Peyer's patch (tissue), 4 donors: ENCODE measurements around the gene SRM. TPM values are rescaled to one million over a fixed set of nuclear protein-coding genes. Genes with fewer than 3 reads are reported as not detected.

Experiments used
- DNase-seq, 3 donors: peaks; one replicate each; pipeline ENCODE4 v3.0.0-alpha.2; 2017 to 2019
- H3K27ac ChIP-seq, 4 donors: fragments of 200-600 bp; sonication (generic); one replicate each; pipeline ENCODE4 v1.5.1; 2016 to 2019
- H3K27me3 ChIP-seq, 2 donors: fragments of 200-600 bp; sonication (generic); one replicate each; pipeline ENCODE4 v1.5.1; 2019
- H3K36me3 ChIP-seq, 3 donors: fragments of 200-600 bp; sonication (generic); one replicate each; pipeline ENCODE4 v1.5.1; 2016 to 2019
- H3K4me1 ChIP-seq, 4 donors: fragments of 200-600 bp; sonication (generic); one replicate each; pipeline ENCODE4 v1.5.1; 2016 to 2019
- H3K4me3 ChIP-seq, 4 donors: fragments of 200-600 bp; sonication (generic); 1 replicate in 3 of 4; 2 replicates in 1 of 4; pipeline ENCODE4 v1.5.1; 2016 to 2019; ENCODE audit warnings: mild to moderate bottlenecking in 1 of 4
- H3K9me3 ChIP-seq, 4 donors: fragments of 200-600 bp; sonication (generic); one replicate each; pipeline ENCODE4 v1.5.1; 2016 to 2019; ENCODE audit warnings: mild to moderate bottlenecking in 1 of 4
- CTCF ChIP-seq, 6 experiments: fragments of 450-650 bp in 4 of 6; fragments of 200-600 bp in 2 of 6; sonication (generic) in 1 of 6; IDR thresholded peaks; one replicate each; pipeline ENCODE4 v1.5.1; 2017 to 2019; ENCODE audit warnings: antibody characterized with exemption in 6 of 6, mild to moderate bottlenecking in 3 of 6, moderate library complexity in 1 of 6
- POLR2A ChIP-seq, 2 donors: fragments of 450-650 bp; IDR thresholded peaks; one replicate each; pipeline ENCODE4 v1.5.1; 2017; ENCODE audit warnings: antibody characterized with exemption in 2 of 2, mild to moderate bottlenecking in 2 of 2, moderate library complexity in 2 of 2
- total RNA-seq, 4 donors: library from RNA; depleted of rRNA; stranded (reverse); fragments of >200 nt; gene quantifications; one replicate each; pipeline ENCODE4 v1.1.0, GENCODE V29; 2016

The SRM gene
- total RNA-seq, 4 donors from 2014 or later: 9.3 to 38.6 (median 19.8) TPM

DNA sequence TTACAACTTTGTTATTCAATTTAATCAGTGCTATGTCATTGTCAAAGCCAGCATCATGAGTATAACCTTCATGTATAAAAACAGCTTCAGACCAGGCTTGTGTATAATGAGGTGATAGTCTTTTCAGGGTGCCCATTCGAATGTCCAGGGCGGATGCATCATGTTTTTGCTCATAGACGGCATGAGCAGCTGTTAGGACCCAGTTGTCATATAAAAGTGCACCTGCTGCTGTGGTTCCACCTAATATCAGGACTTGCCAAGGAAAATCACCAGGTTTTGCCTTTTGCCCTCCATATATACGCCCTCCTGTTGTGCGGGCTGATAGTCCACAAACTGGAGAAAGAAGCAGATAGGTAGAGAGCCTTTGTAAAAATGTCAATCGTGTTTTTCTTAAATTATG, 32.5 kb downstream of the SRM start:
- peaks cover 0 to 57% (median 0%) of the 10 kb centered on the region in 3 donors for H3K36me3 ChIP-seq
- no peak overlapping the region for H3K27ac ChIP-seq
- TF ChIP-seq POLR2A (IDR thresholded peaks at IDR 0.05) (no peak), CTCF (IDR thresholded peaks at IDR 0.05) (no peak)
- H3K9me3 ChIP-seq: no peaks in the 10 kb centered on the region
- no peak overlapping the region for H3K4me3 ChIP-seq
- no peaks in the 10 kb centered on the region for H3K4me1 ChIP-seq
- H3K27me3 ChIP-seq: no peaks in the 10 kb centered on the region
- no peak for DNase-seq

DNA sequence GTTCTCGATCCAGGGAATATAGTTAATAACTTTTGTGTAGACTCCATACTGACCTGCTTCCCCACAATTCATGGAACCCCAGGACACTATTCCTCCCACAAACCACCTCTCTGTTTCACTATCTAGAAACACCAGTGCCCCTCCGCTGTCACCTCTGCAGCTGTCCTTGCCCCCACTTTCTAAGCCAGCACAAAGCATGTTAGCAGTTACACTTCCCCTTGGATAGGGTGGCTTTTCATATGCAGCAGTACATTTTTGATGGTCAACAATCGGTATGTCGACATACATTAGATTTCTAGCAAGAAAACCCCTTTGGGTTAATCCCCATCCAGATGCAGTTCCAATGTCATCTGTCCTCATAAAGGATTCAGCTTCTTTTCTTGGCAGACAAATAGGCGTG, 32.9 kb downstream of the SRM start:
- Histone ChIP-seq H3K36me3 (peaks cover 0 to 61% (median 2%) of the 10 kb centered on the region in 3 donors), H3K27me3 (no peaks in the 10 kb centered on the region), H3K4me1 (no peaks in the 10 kb centered on the region), H3K27ac (no peak overlapping the region), H3K9me3 (no peaks in the 10 kb centered on the region), H3K4me3 (no peak overlapping the region)
- no peak for DNase-seq
- TF ChIP-seq CTCF (IDR thresholded peaks at IDR 0.05) (no peak), POLR2A (IDR thresholded peaks at IDR 0.05) (no peak)

- H3K36me3 ChIP-seq: peaks cover 0 to 70% (median 7%) of the 10 kb centered on the region in 3 donors
- no peaks in the 10 kb centered on the region for H3K4me1 ChIP-seq
- no peak overlapping the region for H3K27ac ChIP-seq
- H3K27me3 ChIP-seq: no peaks in the 10 kb centered on the region
- no peak for DNase-seq
- no peaks in the 10 kb centered on the region for H3K9me3 ChIP-seq
- no peak overlapping the region for H3K4me3 ChIP-seq
- no peak for TF ChIP-seq POLR2A (IDR thresholded peaks at IDR 0.05)
- TF ChIP-seq CTCF (IDR thresholded peaks at IDR 0.05): no peak
Observed at GRCh38 chr1:11026052-11026451, 33.8 kb downstream of the SRM start.

DNA sequence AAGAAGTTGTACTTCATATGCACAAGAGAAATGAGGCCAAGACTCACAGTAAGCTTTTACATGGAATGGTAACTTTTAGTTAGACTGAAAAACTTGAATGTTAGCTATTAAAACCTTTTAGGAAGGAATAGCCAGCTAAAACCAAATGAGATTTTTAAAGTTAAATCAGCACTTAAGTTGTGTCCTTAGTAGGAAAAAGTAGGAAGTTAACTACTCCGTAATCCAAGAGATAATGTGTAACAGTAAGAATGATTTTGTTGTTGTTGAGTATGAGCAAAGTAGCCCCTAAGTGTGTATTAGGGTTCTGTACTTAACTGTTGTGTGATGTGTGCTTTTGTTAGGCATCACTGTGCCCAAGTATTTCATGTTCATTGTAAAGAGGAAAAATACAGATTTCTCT, 34.2 kb downstream of the SRM start:
- Histone ChIP-seq H3K27me3 (no peaks in the 10 kb centered on the region), H3K36me3 (peaks cover 0 to 74% (median 7%) of the 10 kb centered on the region in 3 donors), H3K4me1 (no peaks in the 10 kb centered on the region), H3K27ac (no peak overlapping the region), H3K9me3 (no peaks in the 10 kb centered on the region), H3K4me3 (no peak overlapping the region)
- TF ChIP-seq CTCF (IDR thresholded peaks at IDR 0.05): no peak
- TF ChIP-seq POLR2A (IDR thresholded peaks at IDR 0.05): no peak
- no peak for DNase-seq

DNA sequence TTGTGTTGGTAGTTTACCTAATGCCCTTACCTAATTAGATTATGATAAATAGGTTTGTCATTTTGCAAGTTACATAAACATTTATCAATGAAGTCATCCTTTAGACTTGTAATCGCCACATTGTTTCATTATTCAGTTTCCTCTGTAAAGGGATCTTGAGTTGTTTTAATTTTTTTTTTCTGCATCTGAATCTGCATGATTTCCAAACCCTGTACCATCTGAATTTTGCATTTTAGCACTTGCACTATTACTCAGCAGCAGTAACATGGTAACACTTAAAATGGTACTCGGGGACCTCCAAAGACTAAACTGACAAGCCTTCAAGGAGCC, 35.0 kb downstream of the SRM start:
- no peaks in the 10 kb centered on the region for H3K27me3 ChIP-seq
- no peaks in the 10 kb centered on the region for H3K4me1 ChIP-seq
- no peak overlapping the region for H3K4me3 ChIP-seq
- H3K36me3 ChIP-seq: peaks cover 0 to 78% (median 7%) of the 10 kb centered on the region in 3 donors
- TF ChIP-seq POLR2A (IDR thresholded peaks at IDR 0.05): no peak
- TF ChIP-seq CTCF (IDR thresholded peaks at IDR 0.05): no peak
- no peak overlapping the region for H3K27ac ChIP-seq
- no peak for DNase-seq
- no peaks in the 10 kb centered on the region for H3K9me3 ChIP-seq
